ENCODE measurements around the gene PIK3CB.
A peak's percentile ranks its signal among the peaks of the same experiment; 100 is the strongest.
"Not testable (repeated sequence)": the region's sequence is repeated elsewhere in the genome, so short reads cannot be mapped to it uniquely, and the experiment has no call there.

The PIK3CB gene

GRCh38 chr3:138802223-138802622 lies 32.5 kb downstream of the PIK3CB start:
- not testable (repeated sequence) for DNase-seq

- no peak for DNase-seq
Observed at GRCh38 chr3:138801792-138802191, 32.9 kb downstream of the PIK3CB start.

- no peak for DNase-seq
Observed at GRCh38 chr3:138800248-138800647, 34.5 kb downstream of the PIK3CB start.

- no peak for DNase-seq
Observed at GRCh38 chr3:138799822-138800221, 34.9 kb downstream of the PIK3CB start.

GRCh38 chr3:138797508-138798038 lies 37.2 kb downstream of the PIK3CB start:
- DNase-seq = no peak

- DNase-seq = no peak
Observed at GRCh38 chr3:138796761-138797160, 38.0 kb downstream of the PIK3CB start.

GRCh38 chr3:138786788-138787271 lies 47.9 kb downstream of the PIK3CB start:
- no peak for DNase-seq

- DNase-seq = no peak
Observed at GRCh38 chr3:138785951-138786350, 48.8 kb downstream of the PIK3CB start.

- DNase-seq = not testable (repeated sequence)
Observed at GRCh38 chr3:138785362-138785857, 49.3 kb downstream of the PIK3CB start.

GRCh38 chr3:138782755-138783154 lies 52.0 kb downstream of the PIK3CB start:
- no peak for DNase-seq

GRCh38 chr3:138781012-138781470 lies 53.7 kb downstream of the PIK3CB start:
- DNase-seq = no peak

GRCh38 chr3:138778643-138779042 lies 56.1 kb downstream of the PIK3CB start:
- no peak for DNase-seq

- DNase-seq = no peak
Observed at GRCh38 chr3:138776961-138777360, 57.8 kb downstream of the PIK3CB start.

GRCh38 chr3:138775254-138775595 lies 59.5 kb downstream of the PIK3CB start:
- no peak for DNase-seq

GRCh38 chr3:138774529-138775253 lies 60.0 kb downstream of the PIK3CB start:
- DNase-seq = peak; percentile 99

- DNase-seq = no peak
Observed at GRCh38 chr3:138771585-138771984, 63.1 kb downstream of the PIK3CB start.

- DNase-seq = no peak
Observed at GRCh38 chr3:138769616-138770015, 65.1 kb downstream of the PIK3CB start.

GRCh38 chr3:138768946-138769345 lies 65.8 kb downstream of the PIK3CB start:
- no peak for DNase-seq

- DNase-seq = no peak
Observed at GRCh38 chr3:138768125-138768524, 66.6 kb downstream of the PIK3CB start.

GRCh38 chr3:138767498-138768104 lies 67.1 kb downstream of the PIK3CB start:
- DNase-seq = no peak

- no peak for DNase-seq
Observed at GRCh38 chr3:138761002-138761401, 73.7 kb downstream of the PIK3CB start.

- DNase-seq = no peak
Observed at GRCh38 chr3:138748190-138748589, 86.5 kb downstream of the PIK3CB start.

GRCh38 chr3:138747225-138747624 lies 87.5 kb downstream of the PIK3CB start:
- no peak for DNase-seq

GRCh38 chr3:138740072-138740471 lies 94.7 kb downstream of the PIK3CB start:
- no peak for DNase-seq
